GM18517 (cell line): Measurements from ENCODE around the gene SLF2.

Source experiments
- ATAC-seq: cut with Tn5 transposase; IDR thresholded peaks from one replicate; pipeline ENCODE4 v1.9.1; 2021; ENCODE audit warnings: mild to moderate bottlenecking, moderate library complexity; ENCODE audit not compliant: unreplicated experiment

Gene SLF2

GRCh38 chr10:100997360-100998182 is 84.8 kb downstream of the SLF2 start:
- no peak for ATAC-seq

- peak; percentile 21 for ATAC-seq
These were observed 85.6 kb downstream of the SLF2 start for GRCh38 chr10:100998183-100998990.

DNA sequence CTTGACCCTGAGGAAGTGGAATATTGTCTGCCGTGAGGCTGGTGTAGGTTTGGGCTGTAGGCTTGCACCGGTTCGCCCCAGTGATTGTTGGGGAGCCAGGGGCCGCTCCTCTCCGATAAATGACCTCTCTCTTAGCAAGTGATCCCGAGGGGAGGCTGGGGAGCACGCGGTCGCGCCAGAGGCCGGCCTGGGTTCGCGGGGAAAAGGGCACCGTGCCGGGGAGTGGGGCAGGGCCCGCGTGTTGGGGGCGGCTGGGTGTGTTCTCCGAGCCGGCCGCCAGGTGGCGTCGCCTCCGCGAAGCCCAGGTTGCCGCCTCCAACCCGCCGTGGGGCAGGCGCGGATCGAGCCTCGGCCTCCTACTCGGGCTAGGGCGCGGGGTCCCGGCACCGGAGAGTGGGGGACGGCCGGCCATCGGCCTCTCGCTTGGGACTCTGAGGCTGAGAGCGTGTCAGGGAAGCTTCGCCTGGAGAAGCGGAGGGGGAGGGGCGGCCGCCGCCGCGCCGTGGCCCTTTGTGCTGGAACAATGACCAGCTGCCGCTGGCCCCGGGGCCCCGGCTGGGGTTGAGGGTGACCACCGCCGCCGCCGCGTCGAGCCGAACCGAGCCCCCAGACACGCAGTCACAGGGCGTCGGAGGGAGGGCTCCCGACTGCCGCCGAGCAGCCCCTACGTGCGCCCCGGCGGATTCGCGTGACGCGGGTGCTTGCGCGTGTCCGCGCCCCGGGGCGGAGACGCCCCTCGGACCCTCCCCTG is 86.4 kb downstream of the SLF2 start:
- peak; percentile 41 for ATAC-seq

DNA sequence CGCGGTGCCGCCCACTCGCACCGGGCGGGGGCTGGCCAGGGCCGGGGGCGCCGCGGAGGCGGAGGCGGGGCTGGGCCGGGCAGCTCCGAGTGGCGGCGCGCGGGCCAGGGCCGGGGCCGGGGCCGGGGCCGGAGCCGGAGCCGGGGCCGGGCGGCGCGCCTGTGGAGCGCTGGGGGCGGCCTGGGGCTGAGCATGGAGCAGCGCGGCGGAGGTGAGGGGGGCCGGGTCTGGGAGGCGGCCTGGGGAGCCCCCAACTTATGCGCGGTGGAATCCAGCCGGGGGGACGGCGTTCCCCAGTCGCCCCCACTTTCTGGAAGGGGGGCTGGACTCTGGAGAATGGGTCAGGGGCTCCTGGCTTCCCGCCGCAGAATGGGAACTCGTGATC is 87.0 kb downstream of the SLF2 start, which contains the start of gene LZTS2:
TSS of gene LZTS2 (plus strand) at position 67 of the 385 bp plus-strand sequence. CDS start 2,731 bp downstream, outside the sequence.
- ATAC-seq = no peak

DNA sequence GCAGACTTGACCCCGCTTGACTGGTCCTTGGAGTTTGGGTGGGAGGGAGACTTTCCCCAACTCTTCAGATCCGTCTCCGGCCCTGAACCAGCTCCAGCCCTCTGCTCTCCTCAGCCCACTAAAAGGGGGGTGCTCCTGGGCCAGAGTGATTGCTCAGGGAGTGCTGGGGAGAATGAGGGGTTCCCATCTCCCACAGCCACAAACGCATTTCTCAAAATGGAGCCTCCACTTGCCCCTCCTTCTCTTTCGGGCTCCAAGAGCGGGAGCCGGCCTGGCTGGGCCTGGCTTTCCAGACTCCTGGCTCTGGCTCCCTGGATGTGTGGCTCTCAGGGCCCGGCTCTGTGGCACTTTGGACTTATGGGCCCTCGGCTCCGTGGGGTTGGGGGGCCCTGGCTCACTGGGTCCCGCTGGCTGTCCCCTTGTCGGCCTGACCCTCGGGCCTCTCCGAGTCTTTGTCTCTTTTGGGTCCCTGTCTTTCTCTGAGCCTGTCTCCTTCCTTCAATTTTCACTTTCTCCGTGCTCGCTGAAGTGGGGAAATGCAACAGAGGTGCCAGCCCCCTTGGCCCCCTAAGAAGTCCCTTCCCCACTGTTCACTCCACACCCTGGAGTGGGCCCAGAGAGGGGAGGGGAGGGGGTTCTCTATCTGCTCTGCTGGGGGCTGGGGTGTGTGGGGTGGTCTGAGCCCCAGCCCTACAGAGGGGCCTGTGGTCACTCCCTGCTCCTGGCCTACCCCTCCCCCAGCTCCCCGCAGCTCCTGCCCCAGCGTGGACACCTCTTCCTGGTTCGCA is 87.6 kb downstream of the SLF2 start:
- ATAC-seq = no peak

- no peak for ATAC-seq
These were observed 88.3 kb downstream of the SLF2 start for GRCh38 chr10:101000915-101001658.

- ATAC-seq = no peak
These were observed 88.9 kb downstream of the SLF2 start for GRCh38 chr10:101001659-101002035.

DNA sequence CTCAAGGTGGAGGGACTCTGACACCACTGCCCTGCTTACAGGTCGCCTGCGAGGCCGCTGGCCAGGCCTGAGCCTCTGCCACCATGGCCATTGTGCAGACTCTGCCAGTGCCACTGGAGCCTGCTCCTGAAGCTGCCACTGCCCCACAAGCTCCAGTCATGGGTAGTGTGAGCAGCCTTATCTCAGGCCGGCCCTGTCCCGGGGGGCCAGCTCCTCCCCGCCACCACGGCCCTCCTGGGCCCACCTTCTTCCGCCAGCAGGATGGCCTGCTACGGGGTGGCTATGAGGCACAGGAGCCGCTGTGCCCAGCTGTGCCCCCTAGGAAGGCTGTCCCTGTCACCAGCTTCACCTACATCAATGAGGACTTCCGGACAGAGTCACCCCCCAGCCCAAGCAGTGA is 89.7 kb downstream of the SLF2 start:
- ATAC-seq = no peak

DNA sequence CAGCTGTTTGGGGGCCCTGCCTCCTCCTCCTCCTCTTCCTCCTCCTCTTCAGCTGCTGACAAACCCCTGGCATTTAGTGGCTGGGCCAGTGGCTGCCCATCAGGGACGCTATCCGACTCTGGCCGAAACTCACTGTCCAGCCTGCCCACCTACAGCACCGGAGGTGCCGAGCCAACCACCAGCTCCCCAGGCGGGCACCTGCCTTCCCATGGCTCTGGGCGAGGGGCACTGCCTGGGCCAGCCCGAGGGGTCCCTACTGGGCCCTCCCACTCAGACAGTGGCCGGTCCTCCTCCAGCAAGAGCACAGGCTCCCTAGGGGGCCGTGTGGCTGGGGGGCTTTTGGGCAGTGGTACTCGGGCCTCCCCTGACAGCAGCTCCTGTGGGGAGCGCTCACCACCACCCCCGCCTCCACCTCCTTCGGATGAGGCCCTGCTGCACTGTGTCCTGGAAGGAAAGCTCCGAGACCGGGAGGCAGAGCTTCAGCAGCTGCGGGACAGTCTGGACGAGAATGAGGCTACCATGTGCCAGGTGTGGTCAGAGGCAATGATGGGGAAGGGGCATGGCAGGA is 91.0 kb downstream of the SLF2 start:
- ATAC-seq = no peak

DNA sequence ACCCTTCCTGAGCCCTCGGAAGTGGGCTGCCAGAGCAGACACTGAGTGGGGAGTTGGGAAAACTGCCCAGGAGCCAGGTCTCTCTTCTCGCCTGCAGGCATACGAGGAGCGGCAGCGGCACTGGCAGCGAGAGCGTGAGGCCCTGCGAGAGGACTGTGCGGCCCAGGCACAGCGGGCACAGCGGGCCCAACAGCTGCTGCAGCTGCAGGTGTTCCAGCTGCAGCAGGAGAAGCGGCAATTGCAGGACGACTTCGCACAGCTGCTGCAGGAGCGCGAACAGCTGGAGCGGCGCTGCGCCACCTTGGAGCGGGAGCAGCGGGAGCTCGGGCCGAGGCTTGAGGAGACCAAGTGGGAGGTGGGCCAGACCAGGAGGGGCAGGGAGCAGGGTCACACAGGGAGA is 92.6 kb downstream of the SLF2 start:
- ATAC-seq = no peak

- ATAC-seq = no peak
These were observed 93.3 kb downstream of the SLF2 start for GRCh38 chr10:101005869-101006567.

GRCh38 chr10:101006593-101007098 is 93.9 kb downstream of the SLF2 start:
- no peak for ATAC-seq

GRCh38 chr10:101007099-101007711 is 94.4 kb downstream of the SLF2 start:
- ATAC-seq = no peak

- no peak for ATAC-seq
These were observed 95.4 kb downstream of the SLF2 start for GRCh38 chr10:101007915-101008822.

GRCh38 chr10:101008823-101009423 is 96.2 kb downstream of the SLF2 start:
- no peak for ATAC-seq

GRCh38 chr10:101010329-101010728 is 97.6 kb downstream of the SLF2 start:
- ATAC-seq = no peak
